Measurements from ENCODE around the gene MYBL2. TPM values are rescaled to one million over a fixed set of nuclear protein-coding genes. Genes with fewer than 3 reads are reported as not detected.
A peak's percentile ranks its signal among the peaks of the same experiment; 100 is the strongest.

Gene MYBL2
- total RNA-seq, 1 donor from 2014 or later: 1.4 TPM

DNA sequence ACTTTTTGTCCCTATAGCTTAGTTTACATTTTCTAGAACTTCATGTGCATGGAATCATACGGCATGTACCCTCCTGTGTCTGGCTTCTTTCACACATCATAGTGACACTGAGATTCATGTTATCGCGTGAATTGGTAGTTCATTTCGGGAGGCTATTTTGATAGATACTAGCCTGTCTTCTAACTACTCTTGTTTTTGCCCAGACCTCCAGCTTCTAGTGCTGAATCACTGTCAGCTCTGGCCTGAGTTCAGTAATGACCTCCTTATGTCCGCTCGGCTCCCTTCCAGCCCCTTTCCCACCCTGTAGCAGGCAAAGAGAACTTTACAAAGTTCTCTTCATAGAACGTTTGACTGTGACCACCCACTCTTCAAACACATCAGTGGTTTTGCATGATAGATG, 14.1 kb downstream of the MYBL2 start:
- DNase-seq (ENCODE audit: missing footprints): no peak
- intact Hi-C loops (cut with DNase I): no loop called here
- no peak for ATAC-seq

DNA sequence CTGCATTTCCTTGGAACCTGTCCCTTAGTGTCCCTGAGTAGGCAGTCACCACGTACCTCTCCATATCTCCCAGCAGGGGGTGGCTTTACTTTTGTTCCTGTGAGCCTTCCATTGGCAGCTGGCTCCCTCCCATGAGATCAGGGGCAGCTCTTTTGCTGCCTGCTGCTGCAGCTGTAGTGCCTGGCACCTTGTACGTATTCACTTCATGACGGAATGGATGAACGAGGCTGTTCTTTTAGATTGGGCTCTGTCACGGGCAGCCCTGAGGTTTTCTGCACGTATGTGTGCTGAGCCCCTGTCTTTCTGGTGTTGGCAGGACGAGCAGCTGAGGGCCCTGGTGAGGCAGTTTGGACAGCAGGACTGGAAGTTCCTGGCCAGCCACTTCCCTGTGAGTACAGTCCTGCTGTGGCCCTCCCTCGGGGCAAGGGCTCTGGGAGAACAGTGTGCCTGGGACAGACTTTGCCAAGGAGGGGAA, 14.6 kb downstream of the MYBL2 start:
- ATAC-seq: peak; percentile 79
- intact Hi-C loops (cut with DNase I): no loop called here

DNA sequence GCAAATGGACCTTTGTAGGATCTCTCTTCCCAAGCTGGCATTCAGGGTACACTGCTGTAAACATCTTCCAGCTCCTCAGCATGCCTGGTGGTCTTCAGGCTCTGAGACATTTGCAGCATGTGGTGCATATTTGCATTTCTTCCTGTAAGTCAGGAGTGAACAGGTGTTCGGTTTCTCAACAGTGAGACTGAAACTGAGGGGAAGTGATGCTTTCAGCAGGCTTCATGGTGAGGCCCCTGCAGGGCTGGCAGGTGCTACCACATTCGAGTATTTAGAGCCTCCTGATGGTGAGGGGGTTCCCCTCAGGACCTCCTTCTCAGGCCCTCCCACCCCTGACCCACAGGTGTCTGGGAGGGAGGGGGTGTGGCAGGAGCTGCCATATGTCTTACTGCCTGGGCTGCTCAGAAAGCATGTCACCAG, 15.1 kb downstream of the MYBL2 start:
- no peak for DNase-seq (ENCODE audit: missing footprints)
- ATAC-seq: no peak
- intact Hi-C loops (cut with DNase I): no loop called here

More for the DNA sequence above, 14.6 kb downstream of the MYBL2 start:
- DNase-seq (ENCODE audit: missing footprints): no peak

DNA sequence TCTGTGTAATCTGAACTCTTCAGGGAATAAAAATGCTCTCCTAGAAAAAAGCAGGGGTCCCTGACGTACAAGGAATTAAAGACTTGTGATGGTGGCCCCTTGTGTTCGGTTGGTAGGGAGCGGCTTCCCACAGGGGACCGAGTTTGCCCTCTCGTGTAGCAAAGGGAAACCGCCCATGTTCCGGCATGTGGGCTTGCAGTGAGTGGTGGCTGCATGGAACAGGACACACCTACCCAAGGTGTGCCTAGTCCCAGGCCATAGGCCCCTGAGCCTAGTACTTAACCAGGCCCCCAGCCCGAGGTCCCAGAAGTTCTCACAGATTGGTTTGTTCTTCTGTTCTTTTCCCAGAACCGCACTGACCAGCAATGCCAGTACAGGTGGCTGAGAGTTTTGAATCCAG, 15.5 kb downstream of the MYBL2 start:
- no peak for ATAC-seq
- no peak for DNase-seq (ENCODE audit: missing footprints)
- intact Hi-C loops (cut with DNase I): no loop called here

DNA sequence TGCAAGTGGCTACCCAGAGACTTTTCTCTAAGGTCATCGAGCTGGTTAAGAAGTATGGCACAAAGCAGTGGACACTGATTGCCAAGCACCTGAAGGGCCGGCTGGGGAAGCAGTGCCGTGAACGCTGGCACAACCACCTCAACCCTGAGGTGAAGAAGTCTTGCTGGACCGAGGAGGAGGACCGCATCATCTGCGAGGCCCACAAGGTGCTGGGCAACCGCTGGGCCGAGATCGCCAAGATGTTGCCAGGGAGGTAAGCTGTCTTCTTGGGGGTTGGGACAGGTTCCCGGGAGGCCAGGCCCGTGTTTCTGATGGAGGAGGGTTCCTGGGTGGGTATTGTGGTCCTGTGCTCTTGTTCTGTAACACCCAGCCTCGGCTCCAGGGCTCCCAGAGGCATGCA, 19.9 kb downstream of the MYBL2 start:
- DNase-seq (ENCODE audit: missing footprints): no peak
- no peak for ATAC-seq
- intact Hi-C loops (cut with DNase I): no loop called here

DNA sequence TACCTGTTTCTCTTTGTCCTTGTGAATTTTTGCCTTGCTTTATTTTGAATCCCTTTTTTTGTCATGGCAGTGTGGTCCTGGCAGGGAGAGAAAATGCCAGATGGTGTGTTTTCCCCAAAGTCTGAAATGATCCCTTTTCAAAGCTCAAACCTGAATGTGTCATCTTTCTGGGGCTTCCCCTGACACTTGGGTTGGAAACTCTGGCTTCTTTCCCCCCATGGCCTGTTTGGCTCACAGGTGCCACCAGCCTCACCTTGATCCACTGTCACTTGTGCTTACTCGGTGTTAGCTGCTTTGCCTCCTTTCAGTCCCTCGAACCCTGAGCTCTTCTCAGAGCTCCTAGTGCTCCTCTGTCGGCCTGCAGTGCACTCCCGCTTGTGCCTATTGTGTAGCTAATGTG, 22.3 kb downstream of the MYBL2 start:
- no peak for DNase-seq (ENCODE audit: missing footprints)
- intact Hi-C loops (cut with DNase I): no loop called here
- ATAC-seq: no peak

DNA sequence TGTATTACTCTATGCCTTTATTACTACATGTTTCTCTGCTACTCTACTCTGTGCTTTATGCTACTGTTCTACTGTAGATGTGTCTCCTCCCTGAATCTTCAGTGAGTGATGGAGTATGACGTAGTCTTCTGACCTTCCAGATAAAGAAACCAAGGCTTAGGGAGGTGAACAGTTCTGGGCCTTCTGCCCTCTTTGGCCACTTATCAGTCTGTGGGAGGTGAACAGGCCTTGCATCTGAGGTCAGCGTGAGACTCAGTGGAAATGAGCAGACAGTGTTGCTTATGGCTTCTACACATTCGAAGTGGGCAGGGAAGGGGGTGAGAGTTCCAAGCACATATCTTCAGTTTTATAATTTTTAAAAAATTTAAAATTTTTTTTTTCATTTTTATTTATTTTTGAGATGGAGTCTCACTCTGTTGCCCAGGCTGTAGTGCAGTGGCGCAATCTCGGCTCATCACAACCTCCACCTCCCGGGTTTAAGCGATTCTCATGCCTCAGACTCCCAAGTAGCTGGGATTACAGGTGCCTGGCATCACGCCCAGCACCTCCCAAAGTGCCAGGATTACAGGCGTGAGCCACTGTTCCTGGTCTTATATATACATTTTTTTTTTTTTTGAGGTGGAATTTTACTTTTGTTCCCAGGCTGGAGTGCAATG, 24.2 kb downstream of the MYBL2 start:
- ATAC-seq (no peak), DNase-seq (ENCODE audit: missing footprints) (no peak)
- intact Hi-C loops (cut with DNase I): loop anchor here (10.0 kb wide), 1 partner anchor 246 kb away; no protein-coding TSS in a partner anchor

DNA sequence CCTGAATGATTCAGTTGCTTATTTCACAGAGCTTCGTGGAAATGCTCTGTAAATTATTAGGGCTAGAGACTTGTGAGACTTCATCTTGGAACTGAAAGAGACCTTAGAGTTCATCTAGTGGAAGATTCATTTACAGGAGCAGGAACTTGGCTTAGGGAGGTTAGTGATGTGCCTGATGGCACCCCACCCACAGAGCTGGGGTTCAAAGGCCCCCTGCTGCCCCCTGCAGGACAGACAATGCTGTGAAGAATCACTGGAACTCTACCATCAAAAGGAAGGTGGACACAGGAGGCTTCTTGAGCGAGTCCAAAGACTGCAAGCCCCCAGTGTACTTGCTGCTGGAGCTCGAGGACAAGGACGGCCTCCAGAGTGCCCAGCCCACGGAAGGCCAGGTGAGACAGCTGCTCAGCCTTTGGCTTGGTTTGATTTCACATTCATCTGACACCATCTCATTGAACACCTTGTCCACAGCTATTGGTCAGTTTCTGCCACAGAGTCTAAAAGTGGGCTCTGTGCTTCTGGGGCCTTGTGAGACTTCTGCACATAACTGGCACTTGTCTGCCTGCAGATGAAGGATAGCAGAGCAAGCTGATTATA, 25.1 kb downstream of the MYBL2 start:
- intact Hi-C loops (cut with DNase I): loop anchor here (10.0 kb wide), 1 partner anchor 247 kb away; no protein-coding TSS in a partner anchor
- ATAC-seq: no peak
- no peak for DNase-seq (ENCODE audit: missing footprints)

DNA sequence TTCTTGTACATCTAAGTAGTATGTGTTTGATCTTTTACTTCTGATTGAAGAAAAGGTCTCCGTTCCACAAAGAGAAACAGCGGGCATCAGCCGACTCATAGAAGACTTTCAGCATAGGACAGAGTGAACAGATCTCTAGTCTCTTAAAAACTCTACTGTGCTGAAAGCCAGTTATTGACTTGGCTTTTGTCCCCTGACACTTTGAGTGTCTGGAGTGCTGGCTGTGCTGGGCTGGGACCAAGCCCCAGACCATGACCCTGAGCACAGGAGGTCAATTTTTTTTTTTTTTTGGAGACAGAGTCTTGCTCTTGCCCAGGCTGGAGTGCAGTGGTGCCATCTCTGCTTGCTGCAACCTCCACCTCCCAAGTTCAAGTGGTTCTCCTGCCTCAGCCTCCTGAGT, 27.8 kb downstream of the MYBL2 start:
- intact Hi-C loops (cut with DNase I): loop anchor here (10.0 kb wide), 1 partner anchor 250 kb away; no protein-coding TSS in a partner anchor
- DNase-seq (ENCODE audit: missing footprints) (no peak), ATAC-seq (no peak)

DNA sequence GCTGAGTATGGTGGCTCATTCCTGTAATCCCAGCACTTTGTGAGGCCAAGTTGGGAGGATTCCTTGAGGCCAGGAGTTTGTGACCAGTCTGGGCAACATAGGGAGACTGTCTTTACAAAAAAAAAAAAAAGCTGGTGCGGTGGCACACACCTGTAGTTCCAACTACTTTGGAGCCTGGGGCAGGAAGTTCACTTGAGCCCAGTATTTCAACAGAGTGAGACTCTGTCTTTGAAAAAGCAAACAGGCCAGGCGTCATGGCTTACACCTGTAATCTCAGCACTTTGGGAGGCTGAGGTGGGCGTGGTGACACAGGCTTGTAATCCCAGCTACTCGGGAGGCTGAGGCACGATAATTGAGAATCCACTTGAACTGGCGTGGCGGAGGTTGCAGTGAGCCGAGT, 28.7 kb downstream of the MYBL2 start:
- ATAC-seq (no peak), DNase-seq (ENCODE audit: missing footprints) (no peak)
- intact Hi-C loops (cut with DNase I): loop anchor here (10.0 kb wide), 1 partner anchor 251 kb away; no protein-coding TSS in a partner anchor

DNA sequence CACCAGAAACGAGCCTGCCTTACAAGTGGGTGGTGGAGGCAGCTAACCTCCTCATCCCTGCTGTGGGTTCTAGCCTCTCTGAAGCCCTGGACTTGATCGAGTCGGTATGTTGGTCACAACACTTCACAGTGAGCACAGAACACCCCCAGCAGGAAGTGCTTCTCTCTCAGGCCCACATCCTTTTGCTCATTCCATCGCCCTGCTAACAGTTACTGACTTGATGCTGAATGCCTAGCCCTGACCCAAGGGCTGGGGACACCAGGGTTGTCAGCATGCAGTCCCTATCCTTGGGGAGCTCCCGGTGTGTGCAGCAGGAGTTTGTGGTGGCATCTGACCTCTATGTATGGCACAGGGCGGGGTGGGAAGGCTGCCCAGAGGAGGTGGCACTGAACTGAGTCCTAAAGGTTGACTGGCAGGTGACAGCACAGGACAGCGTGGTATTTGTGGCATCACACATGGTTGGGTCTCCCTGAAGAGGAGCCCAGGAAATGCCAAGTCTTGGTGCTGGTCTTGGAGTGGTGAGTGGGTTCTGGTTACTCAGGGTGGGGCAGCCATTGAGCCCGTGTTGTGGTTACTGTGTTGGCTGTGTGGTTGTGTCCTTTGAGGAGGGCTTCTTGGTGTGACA, 33.1 kb downstream of the MYBL2 start:
- intact Hi-C loops (cut with DNase I): loop anchor here (10.0 kb wide), 1 partner anchor 255 kb away; no protein-coding TSS in a partner anchor
- ATAC-seq: no peak

DNA sequence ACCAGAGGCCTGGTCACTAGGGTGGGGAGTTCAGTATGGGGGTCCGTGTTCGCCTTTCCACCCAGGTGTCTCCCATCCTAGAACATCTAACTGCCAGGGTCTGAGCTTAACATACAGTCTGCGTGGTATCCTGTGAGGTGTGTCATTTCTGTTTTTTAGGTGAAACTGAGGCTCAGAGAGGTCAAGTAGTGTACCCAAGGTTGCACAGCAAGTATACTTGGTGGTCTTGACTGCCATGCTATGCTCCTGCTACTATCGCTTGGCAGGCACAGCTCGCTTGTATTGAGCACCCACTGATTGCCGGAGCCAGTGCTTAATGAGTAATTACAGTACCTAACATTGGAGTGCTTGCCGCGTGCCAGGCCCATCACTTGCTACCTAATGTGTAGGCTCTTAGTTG, 33.7 kb downstream of the MYBL2 start:
- no peak for ATAC-seq
- no peak for DNase-seq (ENCODE audit: missing footprints)
- intact Hi-C loops (cut with DNase I): no loop called here

More for the DNA sequence above, 33.1 kb downstream of the MYBL2 start:
- no peak for DNase-seq (ENCODE audit: missing footprints)

DNA sequence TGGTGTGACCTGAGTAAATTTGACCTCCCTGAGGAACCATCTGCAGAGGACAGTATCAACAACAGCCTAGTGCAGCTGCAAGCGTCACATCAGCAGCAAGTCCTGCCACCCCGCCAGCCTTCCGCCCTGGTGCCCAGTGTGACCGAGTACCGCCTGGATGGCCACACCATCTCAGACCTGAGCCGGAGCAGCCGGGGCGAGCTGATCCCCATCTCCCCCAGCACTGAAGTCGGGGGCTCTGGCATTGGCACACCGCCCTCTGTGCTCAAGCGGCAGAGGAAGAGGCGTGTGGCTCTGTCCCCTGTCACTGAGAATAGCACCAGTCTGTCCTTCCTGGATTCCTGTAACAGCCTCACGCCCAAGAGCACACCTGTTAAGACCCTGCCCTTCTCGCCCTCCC, 35.6 kb downstream of the MYBL2 start:
- intact Hi-C loops (cut with DNase I): no loop called here
- ATAC-seq: no peak
- no peak for DNase-seq (ENCODE audit: missing footprints)

DNA sequence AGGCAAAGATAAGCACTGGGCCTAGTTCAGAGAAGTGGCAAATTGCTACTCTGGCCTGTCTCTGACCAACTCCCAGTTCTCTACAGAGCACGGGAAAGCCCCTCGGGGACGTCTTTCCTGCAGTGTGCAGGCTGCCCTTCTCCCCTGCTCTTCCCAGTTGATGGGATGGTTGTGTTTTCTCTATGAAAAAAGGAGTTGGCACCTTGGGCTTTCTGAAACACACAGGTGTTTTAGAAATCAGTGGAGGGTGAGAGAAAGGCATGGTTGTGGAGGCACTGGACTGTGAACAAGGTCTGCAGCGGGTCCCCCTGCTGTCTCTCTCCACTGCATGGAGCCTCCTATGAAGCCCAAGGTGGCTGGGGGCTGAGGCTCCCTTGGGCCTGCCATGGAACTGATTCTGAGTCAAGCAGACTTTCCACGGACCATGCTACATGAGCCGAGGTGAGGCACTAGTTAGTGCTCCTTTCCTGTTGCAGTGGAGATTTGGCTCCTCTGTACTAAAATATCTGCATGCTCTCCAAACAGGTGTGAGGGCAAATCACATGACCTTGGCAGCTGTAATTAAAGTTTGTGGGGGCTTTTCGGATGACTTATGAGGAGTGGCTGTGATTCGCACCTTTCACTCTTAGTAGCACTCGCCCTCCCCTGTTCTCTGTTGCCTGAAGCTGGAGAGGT, 43.6 kb downstream of the MYBL2 start:
- intact Hi-C loops (cut with DNase I): no loop called here
- no peak for ATAC-seq

DNA sequence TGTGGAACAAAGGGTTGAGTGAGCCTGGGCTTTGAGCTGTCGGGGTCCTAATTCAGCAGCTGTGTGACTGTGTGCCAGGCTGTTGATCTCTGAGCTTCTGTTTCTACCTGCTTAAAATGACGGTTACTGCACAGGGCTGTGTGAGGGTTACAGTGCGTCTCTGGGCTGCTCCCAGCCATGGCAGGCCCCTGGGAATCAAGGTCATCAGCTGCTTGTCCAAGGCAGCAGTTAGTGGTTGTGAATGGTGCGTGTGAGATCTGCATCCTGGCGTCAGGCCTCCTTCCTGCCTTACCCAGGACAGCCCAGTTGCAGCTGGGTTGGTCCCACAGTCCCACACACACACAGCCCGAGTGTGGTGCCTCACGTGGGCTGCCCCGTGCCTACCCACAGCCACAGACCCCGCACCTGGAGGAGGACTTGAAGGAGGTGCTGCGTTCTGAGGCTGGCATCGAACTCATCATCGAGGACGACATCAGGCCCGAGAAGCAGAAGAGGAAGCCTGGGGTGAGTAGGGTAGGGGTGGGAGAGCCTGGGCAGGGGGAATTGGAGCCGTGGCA, 44.3 kb downstream of the MYBL2 start:
- DNase-seq (ENCODE audit: missing footprints) (no peak), ATAC-seq (no peak)
- intact Hi-C loops (cut with DNase I): no loop called here

More for the DNA sequence above, 43.6 kb downstream of the MYBL2 start:
- no peak for DNase-seq (ENCODE audit: missing footprints)

DNA sequence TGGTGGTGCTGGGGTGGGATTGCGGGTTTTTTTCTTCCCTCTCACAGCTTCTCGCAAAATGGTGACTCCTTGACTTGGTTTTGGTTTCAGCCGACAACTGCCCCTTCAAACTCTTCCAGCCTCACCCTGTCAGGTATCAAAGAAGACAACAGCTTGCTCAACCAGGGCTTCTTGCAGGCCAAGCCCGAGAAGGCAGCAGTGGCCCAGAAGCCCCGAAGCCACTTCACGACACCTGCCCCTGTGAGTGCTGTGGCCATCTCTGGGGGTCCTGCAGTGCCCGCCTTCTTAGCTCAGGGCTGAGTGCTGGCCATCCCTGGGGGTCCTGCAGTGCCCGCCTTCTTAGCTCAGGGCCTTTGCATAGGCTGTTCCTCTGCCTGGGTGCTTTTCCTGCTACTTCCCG, 48.1 kb downstream of the MYBL2 start:
- DNase-seq (ENCODE audit: missing footprints) (no peak), ATAC-seq (no peak)
- intact Hi-C loops (cut with DNase I): no loop called here

DNA sequence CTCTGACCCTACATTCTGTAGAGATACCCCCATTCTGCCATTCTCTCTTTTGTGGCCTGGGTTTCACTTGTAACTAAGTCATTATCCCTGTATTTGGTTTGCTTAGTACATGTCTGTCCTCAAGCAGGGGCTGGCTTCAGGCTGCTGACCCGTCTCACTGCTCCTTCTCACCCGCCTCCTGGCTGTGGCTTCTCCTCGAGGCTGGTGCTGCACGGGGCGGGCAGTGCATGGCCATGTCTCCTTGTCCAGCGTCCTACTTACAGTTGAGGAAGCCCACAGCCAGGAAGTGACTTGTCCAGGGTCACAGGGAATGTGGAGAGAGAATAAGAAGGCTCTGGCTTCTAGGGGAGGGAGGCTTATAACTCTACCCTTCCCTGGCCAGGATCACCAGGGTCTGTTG, 48.6 kb downstream of the MYBL2 start:
- intact Hi-C loops (cut with DNase I): no loop called here
- DNase-seq (ENCODE audit: missing footprints): no peak
- ATAC-seq: no peak

DNA sequence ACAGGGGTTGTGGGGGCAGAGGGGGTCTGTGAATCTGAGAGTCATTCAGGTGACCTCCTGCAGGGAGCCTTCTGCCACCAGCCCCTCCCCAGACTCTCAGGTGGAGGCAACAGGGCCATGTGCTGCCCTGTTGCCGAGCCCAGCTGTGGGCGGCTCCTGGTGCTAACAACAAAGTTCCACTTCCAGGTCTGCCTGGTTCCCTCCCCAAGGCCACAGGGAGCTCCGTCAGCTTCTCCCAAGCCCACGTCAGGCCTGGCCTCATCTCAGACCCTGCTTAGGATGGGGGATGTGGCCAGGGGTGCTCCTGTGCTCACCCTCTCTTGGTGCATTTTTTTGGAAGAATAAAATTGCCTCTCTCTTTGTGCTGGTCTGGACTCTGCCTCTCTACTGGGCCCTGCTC, 49.2 kb downstream of the MYBL2 start:
- DNase-seq (ENCODE audit: missing footprints) (no peak), ATAC-seq (no peak)
- intact Hi-C loops (cut with DNase I): no loop called here
